Kidney (tissue), 14 donors: Measurements from ENCODE around the gene CCDC137. TPM values are rescaled to one million over a fixed set of nuclear protein-coding genes. Genes with fewer than 3 reads are reported as not detected.

Experiments used
- DNase-seq, 5 donors: peaks; one replicate each; pipeline ENCODE4 v3.0.0-alpha.2; 2013 to 2020
- FAIRE-seq: peaks from 2 replicates; lab custom pipeline; 2012; peaks lifted over from hg19 to GRCh38; lab: Jason Lieb, UNC
- H3K27ac ChIP-seq, 2 donors: one replicate each; pipeline ENCODE4 v1.7.0; 2013; ENCODE audit warnings: low read depth in 2 of 2, low read length in 2 of 2, inconsistent platforms in 1 of 2
- H3K27me3 ChIP-seq: one replicate; pipeline ENCODE4 v1.7.1; 2013; ENCODE audit warnings: low read length, inconsistent platforms; ENCODE audit not compliant: control insufficient read depth, insufficient read depth
- H3K36me3 ChIP-seq, 3 donors: one replicate each; pipeline versions ENCODE4 v1.7.0 to v1.7.1; 2013; ENCODE audit warnings: low read length in 3 of 3, control low read depth in 1 of 3, inconsistent platforms in 1 of 3; ENCODE audit not compliant: insufficient read depth in 3 of 3, control insufficient read depth in 2 of 3
- H3K4me1 ChIP-seq, 3 donors: one replicate each; pipeline versions ENCODE4 v1.7.0 to v1.7.1; 2013; ENCODE audit warnings: low read length in 3 of 3, inconsistent platforms in 1 of 3, low read depth in 1 of 3; ENCODE audit not compliant: control insufficient read depth in 2 of 3, insufficient read depth in 2 of 3
- H3K4me3 ChIP-seq, 3 donors: one replicate each; pipeline versions ENCODE4 v1.7.0 to v1.8.1; 2013; ENCODE audit warnings: low read length in 3 of 3, control low read depth in 1 of 3, inconsistent platforms in 1 of 3
- H3K9ac ChIP-seq, 3 donors: one replicate each; pipeline versions ENCODE4 v1.7.0 to v1.7.1; 2013; ENCODE audit warnings: low read length in 3 of 3, control low read depth in 1 of 3, inconsistent platforms in 1 of 3
- H3K9me3 ChIP-seq, 3 donors: one replicate each; pipeline versions ENCODE4 v1.7.0 to v1.7.1; 2013; ENCODE audit warnings: low read length in 3 of 3, control low read depth in 1 of 3, inconsistent platforms in 1 of 3; ENCODE audit not compliant: control insufficient read depth in 2 of 3, insufficient read depth in 1 of 3
- CTCF ChIP-seq: IDR thresholded peaks from 3 replicates; pipeline ENCODE4 v1.5.1; 2012; ENCODE audit warnings: mild to moderate bottlenecking, moderate library complexity, borderline replicate concordance; ENCODE audit not compliant: insufficient read depth; ENCODE audit errors: extremely low read depth
- intact Hi-C: fragments of 100-400 bp; cut with DNase I; formaldehyde crosslinking; loops from one replicate; pipeline ENCODE4 v1.11.1; 2022
- polyA plus RNA-seq: library from polyadenylated mRNA; stranded (reverse); fragments of 350-450 nt; fragmentation: Illumina TruSeq; extraction: RNeasy Lipid Tissue Mini Kit (QIAGEN cat#74804); gene quantifications from one replicate; pipeline ENCODE4 v1.2.3, GENCODE V29; 2014; ENCODE audit warnings: low read depth, low replicate concordance; ENCODE audit not compliant: insufficient read depth
- total RNA-seq: library from RNA; stranded (reverse); fragmentation: NEBNext Ultra II Directional; extraction: Animal tissue kit (Norgen Biotek cat#: 25700); gene quantifications from one replicate; pipeline ENCODE4 v1.2.1, GENCODE V29; 2021
- donor health status: control.
- donor health status: control.
- donor health status: control.
- donor health status: control.
- donor health status: control.
- donor health status: DM: yes; HTN: yes; CAD: no.
- donor health status: Normal renal cell carcinoma (clear cell type).

Gene CCDC137
- total and polyA plus RNA-seq, 2 donors from 2014 or later, result 14.7 to 18.8 TPM

- H3K27me3 ChIP-seq, result no peaks in the 10 kb centered on the region
- peaks cover 0 to 55% (median 18%) of the 10 kb centered on the region in 3 donors for H3K36me3 ChIP-seq
- no peak overlapping the region for H3K27ac ChIP-seq
- FAIRE-seq (no peak), DNase-seq (no peak)
- H3K4me1 ChIP-seq, result peaks cover 0 to 5% (median 3%) of the 10 kb centered on the region in 3 donors
- H3K4me3 ChIP-seq, result no peak overlapping the region
- no peak overlapping the region for H3K9ac ChIP-seq
- no peak for TF ChIP-seq CTCF
- H3K9me3 ChIP-seq, result no peaks in the 10 kb centered on the region
- intact Hi-C loops, result no loop called here
Observed at GRCh38 chr17:81696218-81696941, 29.8 kb downstream of the CCDC137 start.

GRCh38 chr17:81697261-81698044 is 30.9 kb downstream of the CCDC137 start:
- Histone ChIP-seq H3K36me3 (peaks cover 0 to 52% (median 21%) of the 10 kb centered on the region in 3 donors), H3K9ac (no peak overlapping the region), H3K27me3 (no peaks in the 10 kb centered on the region), H3K27ac (no peak overlapping the region), H3K4me1 (peaks cover 0 to 14% (median 7%) of the 10 kb centered on the region in 3 donors), H3K4me3 (no peak overlapping the region), H3K9me3 (no peaks in the 10 kb centered on the region)
- no peak for DNase-seq
- FAIRE-seq, result no peak
- intact Hi-C loops, result no loop called here
- no peak for TF ChIP-seq CTCF

GRCh38 chr17:81700353-81701287 is 34.1 kb downstream of the CCDC137 start:
- Histone ChIP-seq H3K36me3 (peaks cover 0 to 40% (median 8%) of the 10 kb centered on the region in 3 donors), H3K4me3 (no peak overlapping the region), H3K9ac (no peak overlapping the region), H3K4me1 (peaks cover 0 to 25% (median 7%) of the 10 kb centered on the region in 3 donors), H3K9me3 (no peaks in the 10 kb centered on the region), H3K27me3 (no peaks in the 10 kb centered on the region), H3K27ac (no peak overlapping the region)
- DNase-seq, result no peak
- intact Hi-C loops, result no loop called here
- no peak for FAIRE-seq
- no peak for TF ChIP-seq CTCF
